Ovary (tissue), 9 donors: ENCODE results near the gene DENND1A. TPM values are rescaled to one million over a fixed set of nuclear protein-coding genes. Genes with fewer than 3 reads are reported as not detected.

Experiments used
- DNase-seq, 5 donors: peaks; one replicate each; pipeline ENCODE4 v3.0.0-alpha.2; 2019 to 2020
- H3K27ac ChIP-seq, 2 donors: fragments of 200-600 bp; one replicate each; pipeline versions ENCODE4 v1.5.1 to v1.8.0; 2019 to 2022
- H3K27me3 ChIP-seq: fragments of 200-600 bp; one replicate; pipeline ENCODE4 v1.8.0; 2022
- H3K36me3 ChIP-seq: fragments of 200-600 bp; sonication (generic); one replicate; pipeline ENCODE4 v1.5.1; 2019
- H3K4me1 ChIP-seq: one replicate; pipeline ENCODE4 v1.8.1; 2013; ENCODE audit warnings: mild to moderate bottlenecking, moderate library complexity; ENCODE audit not compliant: insufficient read depth
- H3K4me3 ChIP-seq: fragments of 200-600 bp; sonication (generic); one replicate; pipeline ENCODE4 v1.5.1; 2017
- H3K9me3 ChIP-seq, 2 donors: fragments of 200-600 bp in 1 of 2; sonication (generic) in 1 of 2; one replicate each; pipeline versions ENCODE4 v1.5.1 to v1.8.1; 2013 to 2019; ENCODE audit warnings: mild to moderate bottlenecking in 1 of 2, moderate library complexity in 1 of 2
- CTCF ChIP-seq, 3 donors: fragments of 450-650 bp in 2 of 3; fragments of 200-600 bp in 1 of 3; IDR thresholded peaks; one replicate each; pipeline versions ENCODE4 v1.5.1 to v1.8.0; 2016 to 2022; ENCODE audit warnings: antibody characterized with exemption in 3 of 3, mild to moderate bottlenecking in 1 of 3
- EP300 ChIP-seq: sonication (generic); formaldehyde crosslinking; IDR thresholded peaks from one replicate; pipeline ENCODE4 v1.6.1; 2017; ENCODE audit warnings: antibody characterized with exemption
- POLR2A ChIP-seq: fragments of 450-650 bp; IDR thresholded peaks from one replicate; pipeline ENCODE4 v1.6.1; 2017; ENCODE audit warnings: antibody characterized with exemption, mild to moderate bottlenecking, moderate library complexity
- WGBS, 3 donors: extraction: QIAGEN DNeasy Blood & Tissue Kit in 1 of 3; methylation state at CpG; one replicate each; pipeline versions ENCODE4 v1.1.5 to v1.1.7; 2013 to 2017; 5-methylcytosine and 5-hydroxymethylcytosine counted together
- intact Hi-C, 4 donors: fragments of 100-400 bp; cut with DNase I; formaldehyde crosslinking; loops; one replicate each; pipeline versions ENCODE4 v1.11.0 to v1.15.1; 2022 to 2023
- polyA plus RNA-seq, 2 donors: library from polyadenylated mRNA; stranded (reverse); fragments of 200-250 nt in 1 of 2; fragments of 350-450 nt in 1 of 2; fragmentation: Illumina TruSeq in 1 of 2; extraction: RNeasy Lipid Tissue Mini Kit (QIAGEN cat#74804) in 1 of 2; gene quantifications; one replicate each; pipeline ENCODE4 v1.2.3, GENCODE V29; 2013 to 2014
- total RNA-seq, 7 donors: library from RNA; depleted of rRNA in 2 of 7; stranded (reverse); fragments of >200 nt in 2 of 7; fragmentation: NEBNext Ultra II Directional in 3 of 7; extraction: Animal tissue kit (Norgen Biotek cat#: 25700) in 3 of 7; gene quantifications; one replicate each; pipeline versions ENCODE4 v1.1.0 to v1.2.4, GENCODE V29; 2016 to 2023
- donor health status: DM: no; HTN: no; CAD: no; lungs with moderate emphysema.
- donor health status: DM: no; HTN: no; CAD: no.
- donor health status: Bipolar disorder and iron deficiency.
- donor health status: DM: yes; HTN: yes; CAD: no.
- donor health status: DM: no; HTN: no; CAD: no.
- donor health status: DM: yes; HTN: yes; CAD: no.

Gene DENND1A
- total and polyA plus RNA-seq, 9 donors = 10.4 to 24.5 (median 17.1) TPM

GRCh38 chr9:123394291-123395235, 535.4 kb downstream of the DENND1A start:
- no peak for DNase-seq
- WGBS, 3 donors = 78 to 86% (median 81%) methylated on average over 15 to 16 of the region's 16 CpGs
- Histone ChIP-seq H3K4me3 (no peak overlapping the region), H3K4me1 (peaks cover 1% of the 10 kb centered on the region), H3K9me3 (no peaks in the 10 kb centered on the region), H3K27ac (no peak overlapping the region), H3K27me3 (no peaks in the 10 kb centered on the region), H3K36me3 (no peaks in the 10 kb centered on the region)
- intact Hi-C loops = no loop called here
- no peak for TF ChIP-seq POLR2A
- TF ChIP-seq EP300 = no peak
- TF ChIP-seq CTCF (IDR thresholded peaks at IDR 0.05) = no peak

- DNase-seq = no peak
- H3K27ac ChIP-seq = no peak overlapping the region
- WGBS, 3 donors = 87 to 99% (median 95%) methylated on average over 4 of the region's 4 CpGs
- intact Hi-C loops = no loop called here
- peaks cover 1% of the 10 kb centered on the region for H3K4me1 ChIP-seq
- no peaks in the 10 kb centered on the region for H3K9me3 ChIP-seq
- H3K36me3 ChIP-seq = no peaks in the 10 kb centered on the region
- H3K4me3 ChIP-seq = no peak overlapping the region
- H3K27me3 ChIP-seq = no peaks in the 10 kb centered on the region
- TF ChIP-seq POLR2A (no peak), EP300 (no peak), CTCF (IDR thresholded peaks at IDR 0.05) (no peak)
Measured at GRCh38 chr9:123392802-123393201, 537.1 kb downstream of the DENND1A start.

DNA sequence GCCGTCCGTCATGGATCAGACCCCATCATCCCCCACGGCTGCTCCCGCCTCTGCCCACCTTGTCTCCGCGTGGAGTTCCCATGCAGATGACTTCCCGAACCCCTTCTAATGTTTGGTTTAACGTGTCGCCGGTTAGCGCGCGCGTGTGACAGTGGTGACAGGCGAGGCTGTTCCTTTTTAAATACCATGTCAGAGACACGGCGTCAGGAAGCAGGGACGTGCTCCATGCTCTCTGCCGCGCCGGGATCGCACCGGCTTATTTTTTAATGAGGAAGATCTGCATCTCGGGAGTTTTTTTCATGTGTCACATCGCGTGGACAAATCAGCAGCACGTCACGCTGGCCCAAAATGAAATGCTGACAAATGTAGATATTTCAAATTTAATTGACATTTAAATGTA, 538.0 kb downstream of the DENND1A start:
- Histone ChIP-seq H3K4me3 (no peak overlapping the region), H3K36me3 (no peaks in the 10 kb centered on the region), H3K27me3 (no peaks in the 10 kb centered on the region), H3K4me1 (peaks cover 1% of the 10 kb centered on the region), H3K27ac (no peak overlapping the region), H3K9me3 (no peaks in the 10 kb centered on the region)
- no peak for DNase-seq
- intact Hi-C loops = no loop called here
- no peak for TF ChIP-seq EP300
- TF ChIP-seq POLR2A = no peak
- TF ChIP-seq CTCF (IDR thresholded peaks at IDR 0.05) = no peak
- WGBS, 3 donors = 81 to 91% (median 87%) methylated on average over 28 of the region's 28 CpGs

- intact Hi-C loops = no loop called here
- no peaks in the 10 kb centered on the region for H3K27me3 ChIP-seq
- H3K4me3 ChIP-seq = no peak overlapping the region
- 85 to 97% (median 96%) methylated on average over 5 of the region's 5 CpGs for WGBS, 3 donors
- TF ChIP-seq EP300 (no peak), POLR2A (no peak), CTCF (IDR thresholded peaks at IDR 0.05) (no peak)
- H3K9me3 ChIP-seq = no peaks in the 10 kb centered on the region
- peaks cover 1% of the 10 kb centered on the region for H3K4me1 ChIP-seq
- no peak overlapping the region for H3K27ac ChIP-seq
- DNase-seq = no peak
- H3K36me3 ChIP-seq = no peaks in the 10 kb centered on the region
Measured at GRCh38 chr9:123391233-123391632, 538.7 kb downstream of the DENND1A start.
